Astrocyte (in vitro differentiated cells and primary cell): ENCODE data around the gene EBI3.

Source experiments
- EZH2 ChIP-seq: IDR thresholded peaks from 2 replicates; pipeline ENCODE4 v1.6.1; 2012; ENCODE audit warnings: mild to moderate bottlenecking, low read length, inconsistent platforms; ENCODE audit not compliant: insufficient read depth
- TF ChIP-seq, protein P1 (sequence below): IDR thresholded peaks from 2 replicates; pipeline ENCODE4 v1.5.1; 2011; ENCODE audit warnings: low read depth, mild to moderate bottlenecking, inconsistent platforms, low read length, moderate library complexity; ENCODE audit not compliant: insufficient read depth

DNA sequence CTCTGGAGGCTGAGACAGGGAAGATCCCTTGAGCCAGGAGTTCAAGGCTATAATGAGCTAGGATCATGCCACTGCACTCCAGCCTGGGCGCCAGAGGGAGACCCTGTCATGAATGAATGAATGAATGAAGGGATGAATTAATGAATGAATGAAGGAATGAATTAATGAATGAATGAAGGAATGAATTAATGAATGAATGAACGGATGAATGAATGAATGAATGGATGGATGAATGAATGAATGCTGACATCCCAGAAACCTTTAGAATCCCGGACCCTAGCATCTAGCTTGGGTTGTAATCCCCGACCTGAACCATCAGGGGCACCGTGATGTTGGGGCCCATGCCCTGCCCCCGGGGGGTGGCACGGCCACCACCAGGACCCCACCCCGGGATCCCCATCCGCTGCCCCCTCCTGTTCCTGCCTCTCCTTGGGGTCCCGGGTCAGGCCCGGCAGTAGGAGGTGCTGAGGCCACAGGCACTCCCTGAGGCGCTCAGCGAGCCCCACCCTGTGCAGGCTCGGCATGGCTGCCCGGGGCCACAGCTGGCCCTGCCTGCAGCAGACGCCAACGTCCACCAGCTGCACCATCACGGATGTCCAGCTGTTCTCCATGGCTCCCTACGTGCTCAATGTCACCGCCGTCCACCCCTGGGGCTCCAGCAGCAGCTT, 3.4 kb downstream of the EBI3 start:
- TF ChIP-seq, protein P1, sequence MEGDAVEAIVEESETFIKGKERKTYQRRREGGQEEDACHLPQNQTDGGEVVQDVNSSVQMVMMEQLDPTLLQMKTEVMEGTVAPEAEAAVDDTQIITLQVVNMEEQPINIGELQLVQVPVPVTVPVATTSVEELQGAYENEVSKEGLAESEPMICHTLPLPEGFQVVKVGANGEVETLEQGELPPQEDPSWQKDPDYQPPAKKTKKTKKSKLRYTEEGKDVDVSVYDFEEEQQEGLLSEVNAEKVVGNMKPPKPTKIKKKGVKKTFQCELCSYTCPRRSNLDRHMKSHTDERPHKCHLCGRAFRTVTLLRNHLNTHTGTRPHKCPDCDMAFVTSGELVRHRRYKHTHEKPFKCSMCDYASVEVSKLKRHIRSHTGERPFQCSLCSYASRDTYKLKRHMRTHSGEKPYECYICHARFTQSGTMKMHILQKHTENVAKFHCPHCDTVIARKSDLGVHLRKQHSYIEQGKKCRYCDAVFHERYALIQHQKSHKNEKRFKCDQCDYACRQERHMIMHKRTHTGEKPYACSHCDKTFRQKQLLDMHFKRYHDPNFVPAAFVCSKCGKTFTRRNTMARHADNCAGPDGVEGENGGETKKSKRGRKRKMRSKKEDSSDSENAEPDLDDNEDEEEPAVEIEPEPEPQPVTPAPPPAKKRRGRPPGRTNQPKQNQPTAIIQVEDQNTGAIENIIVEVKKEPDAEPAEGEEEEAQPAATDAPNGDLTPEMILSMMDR = no peak
- no peak for TF ChIP-seq EZH2
